ENCODE results near the gene MROH7. TPM values are rescaled to one million over a fixed set of nuclear protein-coding genes. Genes with fewer than 3 reads are reported as not detected.

Gene MROH7
- total RNA-seq, 1 donor from 2014 or later: 0.21 TPM

- Mint-ChIP-seq H3K4me1 (peaks cover 5% of the 10 kb centered on the region), H3K27ac (no peak overlapping the region), H3K36me3 (no peaks in the 10 kb centered on the region), H3K9me3 (no peaks in the 10 kb centered on the region), H3K4me3 (no peak overlapping the region), H3K27me3 (ENCODE audit: insufficient read depth, low read depth) (peaks cover 22% of the 10 kb centered on the region)
- Histone ChIP-seq H3K4me2 (no peak overlapping the region), H3K27me3 (peaks cover 44% of the 10 kb centered on the region), H3K79me2 (ENCODE audit: low read depth) (no peaks in the 10 kb centered on the region), H3K9ac (no peak overlapping the region), H3F3A (ENCODE audit: low read depth) (no peaks in the 10 kb centered on the region), H4K20me1 (ENCODE audit: low read depth) (no peaks in the 10 kb centered on the region), H3K9me3 (ENCODE audit: low read depth) (no peaks in the 10 kb centered on the region), H2AFZ (replicated peaks) (no peak overlapping the region), H3K36me3 (no peaks in the 10 kb centered on the region), H3K4me1 (no peaks in the 10 kb centered on the region), H3K27ac (no peak overlapping the region), H3K4me3 (no peak overlapping the region)
- no peak for TF ChIP-seq EZH2 (IDR thresholded peaks at IDR 0.05)
- TF ChIP-seq EZH2phosphoT487 (IDR thresholded peaks at IDR 0.05): no peak
- no peak for TF ChIP-seq CTCF (IDR thresholded peaks at IDR 0.05)
- DNase-seq (ENCODE audit: low spot score): no peak
Observed at GRCh38 chr1:54708385-54708784, 66.8 kb downstream of the MROH7 start.

GRCh38 chr1:54709547-54710292, 68.1 kb downstream of the MROH7 start:
- H3K9me3 Mint-ChIP-seq: no peaks in the 10 kb centered on the region
- Histone ChIP-seq H4K20me1 (ENCODE audit: low read depth) (no peaks in the 10 kb centered on the region), H3K79me2 (ENCODE audit: low read depth) (no peaks in the 10 kb centered on the region), H3K4me3 (no peak overlapping the region), H2AFZ (replicated peaks) (no peak overlapping the region), H3K4me1 (no peaks in the 10 kb centered on the region), H3K27me3 (peaks cover 44% of the 10 kb centered on the region), H3F3A (ENCODE audit: low read depth) (no peaks in the 10 kb centered on the region), H3K36me3 (no peaks in the 10 kb centered on the region), H3K9me3 (ENCODE audit: low read depth) (no peaks in the 10 kb centered on the region), H3K27ac (no peak overlapping the region), H3K9ac (no peak overlapping the region), H3K4me2 (no peak overlapping the region)
- H3K27me3 Mint-ChIP-seq (ENCODE audit: insufficient read depth, low read depth): peaks cover 22% of the 10 kb centered on the region
- peak overlapping the region; percentile 10 for H3K4me3 Mint-ChIP-seq
- no peak for DNase-seq (ENCODE audit: low spot score)
- TF ChIP-seq EZH2phosphoT487 (IDR thresholded peaks at IDR 0.05) (no peak), EZH2 (IDR thresholded peaks at IDR 0.05) (no peak), CTCF (IDR thresholded peaks at IDR 0.05) (no peak)
- no peaks in the 10 kb centered on the region for H3K36me3 Mint-ChIP-seq
- H3K4me1 Mint-ChIP-seq: peaks cover 5% of the 10 kb centered on the region
- no peak overlapping the region for H3K27ac Mint-ChIP-seq

GRCh38 chr1:54710434-54710833, 68.8 kb downstream of the MROH7 start:
- no peak for DNase-seq (ENCODE audit: low spot score)
- H3K4me1 ChIP-seq: no peaks in the 10 kb centered on the region
- peaks cover 44% of the 10 kb centered on the region for H3K27me3 ChIP-seq

More at GRCh38 chr1:54710434-54710833, 68.8 kb downstream of the MROH7 start:
- no peak overlapping the region for H3K27ac ChIP-seq
- H3K27ac Mint-ChIP-seq: no peak overlapping the region
- H2AFZ ChIP-seq (replicated peaks): no peak overlapping the region
- no peaks in the 10 kb centered on the region for H3K79me2 ChIP-seq (ENCODE audit: low read depth)
- H3K4me1 Mint-ChIP-seq: peaks cover 9% of the 10 kb centered on the region
- no peaks in the 10 kb centered on the region for H3K9me3 ChIP-seq (ENCODE audit: low read depth)
- no peaks in the 10 kb centered on the region for H3K36me3 ChIP-seq
- no peak overlapping the region for H3K9ac ChIP-seq
- TF ChIP-seq CTCF (IDR thresholded peaks at IDR 0.05) (no peak), EZH2 (IDR thresholded peaks at IDR 0.05) (no peak), EZH2phosphoT487 (IDR thresholded peaks at IDR 0.05) (no peak)
- no peak overlapping the region for H3K4me3 ChIP-seq
- H3F3A ChIP-seq (ENCODE audit: low read depth): no peaks in the 10 kb centered on the region
- H3K27me3 Mint-ChIP-seq (ENCODE audit: insufficient read depth, low read depth): peaks cover 19% of the 10 kb centered on the region
- peak overlapping the region; percentile 10 for H3K4me3 Mint-ChIP-seq
- H3K9me3 Mint-ChIP-seq: no peaks in the 10 kb centered on the region
- H4K20me1 ChIP-seq (ENCODE audit: low read depth): no peaks in the 10 kb centered on the region
- no peak overlapping the region for H3K4me2 ChIP-seq
- no peaks in the 10 kb centered on the region for H3K36me3 Mint-ChIP-seq

Data from neural progenitor cell (in vitro differentiated cells).